HepG2 (cell line): Measurements from ENCODE around the gene CFAP300. TPM values are rescaled to one million over a fixed set of nuclear protein-coding genes. Genes with fewer than 3 reads are reported as not detected.

Source experiments
- ARNT2 ChIP-seq: sonication (generic); formaldehyde crosslinking; IDR thresholded peaks from 2 replicates; pipeline ENCODE4 v1.8.0; 2022; ENCODE audit warnings: mild to moderate bottlenecking, low read depth, missing genetic modification reagents, moderate library complexity
- CAMTA2 ChIP-seq: sonication (generic); formaldehyde crosslinking; IDR thresholded peaks from 2 replicates; pipeline ENCODE4 v1.4.0; 2020; ENCODE audit warnings: mild to moderate bottlenecking, missing genetic modification reagents, borderline replicate concordance
- DNMT3B ChIP-seq: conservative IDR thresholded peaks from 2 replicates; pipeline ENCODE4 v1.6.1; 2016; ENCODE audit warnings: missing biosample characterization, control low read depth
- ETV5 ChIP-seq: IDR thresholded peaks from 2 replicates; pipeline ENCODE4 v1.6.1; 2018; ENCODE audit warnings: missing biosample characterization, missing genetic modification reagents, inconsistent platforms, borderline replicate concordance
- HMG20A ChIP-seq: IDR thresholded peaks from 2 replicates; pipeline ENCODE4 v1.6.1; 2016; ENCODE audit warnings: borderline replicate concordance
- HMGXB4 ChIP-seq, 2 experiments: sonication (generic) in 1 of 2; formaldehyde crosslinking in 1 of 2; IDR thresholded peaks; 2 replicates each; pipeline versions ENCODE4 v1.4.0 to v1.6.1; 2018 to 2020; ENCODE audit warnings: missing genetic modification reagents in 2 of 2, borderline replicate concordance in 1 of 2, low read depth in 1 of 2, mild to moderate bottlenecking in 1 of 2, missing biosample characterization in 1 of 2
- KDM5B ChIP-seq: sonication (generic); formaldehyde crosslinking; IDR thresholded peaks from 2 replicates; pipeline ENCODE4 v1.4.0; 2020; ENCODE audit warnings: missing genetic modification reagents, mild to moderate bottlenecking, borderline replicate concordance
- MZF1 ChIP-seq: sonication (generic); formaldehyde crosslinking; IDR thresholded peaks from 2 replicates; pipeline ENCODE4 v1.8.1; 2023; ENCODE audit warnings: mild to moderate bottlenecking, missing genetic modification reagents, borderline replicate concordance
- NR0B2 ChIP-seq: sonication (generic); formaldehyde crosslinking; IDR thresholded peaks from 2 replicates; pipeline ENCODE4 v1.4.0; 2020; ENCODE audit warnings: mild to moderate bottlenecking, missing genetic modification reagents
- REPIN1 ChIP-seq: sonication (generic); formaldehyde crosslinking; IDR thresholded peaks from 2 replicates; pipeline ENCODE4 v1.8.0; 2022; ENCODE audit warnings: missing genetic modification reagents, low read depth, mild to moderate bottlenecking, borderline replicate concordance
- SOX6 ChIP-seq, 2 experiments: fragments of 450-650 bp in 1 of 2; sonication (generic) in 1 of 2; formaldehyde crosslinking in 1 of 2; IDR thresholded peaks; 2 replicates each; pipeline versions ENCODE4 v1.4.0 to v1.6.1; 2017 to 2020; ENCODE audit warnings: antibody characterized with exemption in 1 of 2, mild to moderate bottlenecking in 1 of 2, missing genetic modification reagents in 1 of 2
- ZMYM4 ChIP-seq: sonication (generic); formaldehyde crosslinking; IDR thresholded peaks from 2 replicates; pipeline ENCODE4 v1.8.1; 2023; ENCODE audit warnings: mild to moderate bottlenecking, missing genetic modification reagents
- ZNF232 ChIP-seq: sonication (generic); formaldehyde crosslinking; IDR thresholded peaks from 2 replicates; pipeline ENCODE4 v1.4.0; 2020; ENCODE audit warnings: missing genetic modification reagents, borderline replicate concordance
- ZNF567 ChIP-seq: sonication (generic); formaldehyde crosslinking; IDR thresholded peaks from 2 replicates; pipeline ENCODE4 v1.8.1; 2023; ENCODE audit warnings: mild to moderate bottlenecking, missing genetic modification reagents, borderline replicate concordance
- ZNF629 ChIP-seq: sonication (generic); formaldehyde crosslinking; conservative IDR thresholded peaks from 2 replicates; pipeline ENCODE4 v1.5.0; 2020; ENCODE audit warnings: missing genetic modification reagents
- ZSCAN22 ChIP-seq: sonication (generic); formaldehyde crosslinking; IDR thresholded peaks from 2 replicates; pipeline ENCODE4 v1.4.0; 2020; ENCODE audit warnings: mild to moderate bottlenecking, missing genetic modification reagents
- ZSCAN9 ChIP-seq: IDR thresholded peaks from 2 replicates; pipeline ENCODE4 v1.6.1; 2016; ENCODE audit warnings: borderline replicate concordance
- polyA plus RNA-seq, 8 experiments: library from polyadenylated mRNA; depleted of rRNA in 3 of 8; stranded (reverse) in 7 of 8; unstranded in 1 of 8; fragments of >200 nt; fragmentation: Illumina TruSeq in 4 of 8; extraction: Trizol in 4 of 8; gene quantifications; 2 replicates each; pipeline versions ENCODE4 v1.2.1 to v1.2.3, GENCODE V29; 2011 to 2016; ENCODE audit warnings: low read depth in 4 of 8, missing spikeins in 1 of 8, mixed read lengths in 1 of 8; ENCODE audit not compliant: insufficient read depth in 1 of 8
- total RNA-seq, 5 experiments: library from RNA; depleted of rRNA; stranded (reverse); fragments of >200 nt; fragmentation: Illumina TruSeq; extraction: Trizol; gene quantifications; 2 replicates each; pipeline ENCODE4 v1.2.3, GENCODE V29; 2016; ENCODE audit warnings: low read depth in 1 of 5
- TF ChIP-seq, protein P1 (sequence below): sonication (generic); formaldehyde crosslinking; IDR thresholded peaks from 2 replicates; pipeline ENCODE4 v1.8.0; 2022; ENCODE audit warnings: missing genetic modification reagents, low read depth, mild to moderate bottlenecking, borderline replicate concordance
- TF ChIP-seq, protein P2 (sequence below): sonication (generic); formaldehyde crosslinking; IDR thresholded peaks from 2 replicates; pipeline ENCODE4 v1.5.0; 2020; ENCODE audit warnings: missing genetic modification reagents
- TF ChIP-seq, protein P3 (sequence below): IDR thresholded peaks from 2 replicates; pipeline ENCODE4 v1.6.1; 2016; ENCODE audit warnings: mild to moderate bottlenecking
- TF ChIP-seq, protein P4 (sequence below): sonication (generic); formaldehyde crosslinking; IDR thresholded peaks from 2 replicates; pipeline ENCODE4 v1.8.1; 2023; ENCODE audit warnings: missing genetic modification reagents, mild to moderate bottlenecking, borderline replicate concordance

CFAP300 gene
- total and polyA plus RNA-seq, 2 of the 13 experiments (the other 11 are each of a cell fraction or from before 2014, with no cell fraction given) = not detected

DNA sequence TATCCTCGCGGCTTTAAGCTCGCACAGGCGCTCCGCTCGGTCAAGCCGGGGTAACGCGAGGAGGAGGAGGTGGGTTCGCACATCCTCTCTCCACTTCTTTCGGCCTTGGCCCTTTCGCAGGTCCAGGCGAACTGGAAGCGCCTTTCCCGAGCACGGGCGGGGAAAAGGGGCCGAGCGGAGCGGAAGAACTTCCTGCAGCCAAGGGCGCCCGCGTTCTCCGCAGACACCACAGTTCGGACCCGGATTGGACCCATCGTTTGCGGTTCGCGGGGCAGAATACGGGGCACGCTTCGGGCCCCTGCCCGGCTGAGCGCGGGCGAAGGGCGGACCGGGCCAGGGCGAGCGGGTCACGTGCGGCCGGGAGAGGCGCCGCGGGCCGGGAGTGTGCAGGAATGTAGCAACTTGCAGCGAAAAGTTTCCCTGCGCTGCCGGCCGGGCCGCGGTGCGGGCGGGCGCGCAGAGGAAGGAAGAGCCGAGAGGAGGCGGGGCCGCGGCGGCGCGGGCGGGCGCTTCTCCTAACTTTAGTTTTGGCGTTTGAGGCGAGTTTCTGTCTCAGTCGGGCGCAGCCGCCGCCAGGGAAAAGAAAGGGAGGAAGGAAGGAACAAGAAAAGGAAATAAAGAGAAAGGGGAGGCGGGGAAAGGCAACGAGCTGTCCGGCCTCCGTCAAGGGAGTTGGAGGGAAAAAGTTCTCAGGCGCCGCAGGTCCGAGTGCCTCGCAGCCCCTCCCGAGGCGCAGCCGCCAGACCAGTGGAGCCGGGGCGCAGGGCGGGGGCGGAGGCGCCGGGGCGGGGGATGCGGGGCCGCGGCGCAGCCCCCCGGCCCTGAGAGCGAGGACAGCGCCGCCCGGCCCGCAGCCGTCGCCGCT is 62.9 kb downstream of the CFAP300 start, which contains the start of gene YAP1 (continued):
- TF ChIP-seq, protein P1, sequence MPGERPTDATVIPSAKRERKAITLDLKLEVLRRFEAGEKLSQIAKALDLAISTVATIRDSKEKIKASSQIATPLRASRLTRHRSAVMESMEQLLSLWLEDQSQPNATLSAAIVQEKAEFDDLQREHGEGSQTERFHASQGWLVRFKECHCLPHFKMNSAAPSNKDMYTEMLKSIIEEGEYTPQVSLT (CRISPR knock-in tag) = no peak
- TF ChIP-seq, protein P2, sequence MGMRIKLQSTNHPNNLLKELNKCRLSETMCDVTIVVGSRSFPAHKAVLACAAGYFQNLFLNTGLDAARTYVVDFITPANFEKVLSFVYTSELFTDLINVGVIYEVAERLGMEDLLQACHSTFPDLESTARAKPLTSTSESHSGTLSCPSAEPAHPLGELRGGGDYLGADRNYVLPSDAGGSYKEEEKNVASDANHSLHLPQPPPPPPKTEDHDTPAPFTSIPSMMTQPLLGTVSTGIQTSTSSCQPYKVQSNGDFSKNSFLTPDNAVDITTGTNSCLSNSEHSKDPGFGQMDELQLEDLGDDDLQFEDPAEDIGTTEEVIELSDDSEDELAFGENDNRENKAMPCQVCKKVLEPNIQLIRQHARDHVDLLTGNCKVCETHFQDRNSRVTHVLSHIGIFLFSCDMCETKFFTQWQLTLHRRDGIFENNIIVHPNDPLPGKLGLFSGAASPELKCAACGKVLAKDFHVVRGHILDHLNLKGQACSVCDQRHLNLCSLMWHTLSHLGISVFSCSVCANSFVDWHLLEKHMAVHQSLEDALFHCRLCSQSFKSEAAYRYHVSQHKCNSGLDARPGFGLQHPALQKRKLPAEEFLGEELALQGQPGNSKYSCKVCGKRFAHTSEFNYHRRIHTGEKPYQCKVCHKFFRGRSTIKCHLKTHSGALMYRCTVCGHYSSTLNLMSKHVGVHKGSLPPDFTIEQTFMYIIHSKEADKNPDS (CRISPR knock-in tag) = no peak
- 0 out of 2 replicates have a peak, but pooled peaks have one; percentile 42 for TF ChIP-seq ZSCAN9 (CRISPR knock-in tag)
- peak; percentile 50; the same call in 1 of the 2 replicates for TF ChIP-seq HMG20A (CRISPR knock-in tag)
- TF ChIP-seq MZF1 (CRISPR knock-in tag) = no peak
- peak; percentile 95; the same call in 1 of the 2 replicates for TF ChIP-seq NR0B2 (CRISPR knock-in tag)
- TF ChIP-seq ARNT2 (CRISPR knock-in tag) = peak; percentile 63; the same call in 1 of the 2 replicates
- TF ChIP-seq, protein P3, sequence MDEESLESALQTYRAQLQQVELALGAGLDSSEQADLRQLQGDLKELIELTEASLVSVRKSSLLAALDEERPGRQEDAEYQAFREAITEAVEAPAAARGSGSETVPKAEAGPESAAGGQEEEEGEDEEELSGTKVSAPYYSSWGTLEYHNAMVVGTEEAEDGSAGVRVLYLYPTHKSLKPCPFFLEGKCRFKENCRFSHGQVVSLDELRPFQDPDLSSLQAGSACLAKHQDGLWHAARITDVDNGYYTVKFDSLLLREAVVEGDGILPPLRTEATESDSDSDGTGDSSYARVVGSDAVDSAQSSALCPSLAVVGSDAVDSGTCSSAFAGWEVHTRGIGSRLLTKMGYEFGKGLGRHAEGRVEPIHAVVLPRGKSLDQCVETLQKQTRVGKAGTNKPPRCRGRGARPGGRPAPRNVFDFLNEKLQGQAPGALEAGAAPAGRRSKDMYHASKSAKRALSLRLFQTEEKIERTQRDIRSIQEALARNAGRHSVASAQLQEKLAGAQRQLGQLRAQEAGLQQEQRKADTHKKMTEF (CRISPR knock-in tag) = peak; percentile 91
- TF ChIP-seq DNMT3B (CRISPR knock-in tag) = no peak
- peak; percentile 89; the same call in 1 of the 2 replicates for TF ChIP-seq CAMTA2 (CRISPR knock-in tag)
- peak; percentile 71 for TF ChIP-seq ZNF232 (CRISPR knock-in tag)
- peak; percentile 96 for TF ChIP-seq KDM5B
- no peak for TF ChIP-seq ZSCAN22 (CRISPR knock-in tag)
- TF ChIP-seq ETV5 (CRISPR knock-in tag) = peak; percentile 77
- TF ChIP-seq ZNF629 = peak; percentile 59
- TF ChIP-seq ZNF567 (CRISPR knock-in tag) = peak; percentile 61; the same call in 1 of the 2 replicates
- TF ChIP-seq SOX6 (IDR thresholded peaks at IDR 0.05) = no peak
- peak; percentile 74 for TF ChIP-seq SOX6 (CRISPR knock-in tag; IDR thresholded peaks at IDR 0.05)
- TF ChIP-seq, protein P4, sequence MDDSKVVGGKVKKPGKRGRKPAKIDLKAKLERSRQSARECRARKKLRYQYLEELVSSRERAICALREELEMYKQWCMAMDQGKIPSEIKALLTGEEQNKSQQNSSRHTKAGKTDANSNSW = peak; percentile 62; the same call in 1 of the 2 replicates
- TF ChIP-seq ZMYM4 (CRISPR knock-in tag) = peak; percentile 90
- TF ChIP-seq REPIN1 (CRISPR knock-in tag) = no peak; the same call in 1 of the 2 replicates
- peak; percentile 86 to 91; a peak in 3 of 4 replicates for TF ChIP-seq HMGXB4 (CRISPR knock-in tag; IDR thresholded peaks at IDR 0.05; ENCODE audit: borderline replicate concordance in 1 of 2, low read depth in 1 of 2)
